ENCODE results near the gene SAMHD1.

Gene SAMHD1

DNA sequence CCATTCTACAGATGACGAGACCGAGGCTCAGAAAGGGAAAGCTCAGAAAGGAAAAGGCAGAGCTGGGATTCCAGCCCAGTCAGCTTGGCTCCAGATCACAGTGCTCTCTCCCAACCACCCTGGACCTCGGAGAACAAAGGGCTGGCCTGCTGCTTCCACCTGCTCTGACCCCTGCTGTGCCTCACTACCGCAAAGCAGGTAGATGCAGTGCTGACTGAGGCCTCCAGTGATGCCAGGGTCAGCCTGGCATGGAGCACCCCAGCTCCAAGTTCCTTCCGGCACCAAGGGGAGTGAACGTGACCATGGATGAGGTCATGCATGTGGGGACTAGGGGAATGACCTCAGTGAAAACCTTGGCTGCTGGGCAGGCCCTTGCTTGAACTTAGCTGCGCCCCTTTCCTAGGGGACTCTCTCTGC, 96.3 kb downstream of the SAMHD1 start:
- TF ChIP-seq, protein P1, sequence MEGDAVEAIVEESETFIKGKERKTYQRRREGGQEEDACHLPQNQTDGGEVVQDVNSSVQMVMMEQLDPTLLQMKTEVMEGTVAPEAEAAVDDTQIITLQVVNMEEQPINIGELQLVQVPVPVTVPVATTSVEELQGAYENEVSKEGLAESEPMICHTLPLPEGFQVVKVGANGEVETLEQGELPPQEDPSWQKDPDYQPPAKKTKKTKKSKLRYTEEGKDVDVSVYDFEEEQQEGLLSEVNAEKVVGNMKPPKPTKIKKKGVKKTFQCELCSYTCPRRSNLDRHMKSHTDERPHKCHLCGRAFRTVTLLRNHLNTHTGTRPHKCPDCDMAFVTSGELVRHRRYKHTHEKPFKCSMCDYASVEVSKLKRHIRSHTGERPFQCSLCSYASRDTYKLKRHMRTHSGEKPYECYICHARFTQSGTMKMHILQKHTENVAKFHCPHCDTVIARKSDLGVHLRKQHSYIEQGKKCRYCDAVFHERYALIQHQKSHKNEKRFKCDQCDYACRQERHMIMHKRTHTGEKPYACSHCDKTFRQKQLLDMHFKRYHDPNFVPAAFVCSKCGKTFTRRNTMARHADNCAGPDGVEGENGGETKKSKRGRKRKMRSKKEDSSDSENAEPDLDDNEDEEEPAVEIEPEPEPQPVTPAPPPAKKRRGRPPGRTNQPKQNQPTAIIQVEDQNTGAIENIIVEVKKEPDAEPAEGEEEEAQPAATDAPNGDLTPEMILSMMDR (IDR thresholded peaks at IDR 0.05; ENCODE audit: insufficient read depth, low read length, poor library complexity, severe bottlenecking), result no peak
- H3K27me3 ChIP-seq (replicated peaks; ENCODE audit: control insufficient read depth, insufficient read depth, low read length), result no peaks in the 10 kb centered on the region
- no peak overlapping the region for H3K4me3 ChIP-seq (replicated peaks; ENCODE audit: low read depth, low read length)
- H3K36me3 ChIP-seq (ENCODE audit: control insufficient read depth, insufficient read depth, low read length), result no peaks in the 10 kb centered on the region; the same call in 1 of the 2 replicates
- DNase-seq (ENCODE audit: extremely low read depth, insufficient read length), result no peak

DNA sequence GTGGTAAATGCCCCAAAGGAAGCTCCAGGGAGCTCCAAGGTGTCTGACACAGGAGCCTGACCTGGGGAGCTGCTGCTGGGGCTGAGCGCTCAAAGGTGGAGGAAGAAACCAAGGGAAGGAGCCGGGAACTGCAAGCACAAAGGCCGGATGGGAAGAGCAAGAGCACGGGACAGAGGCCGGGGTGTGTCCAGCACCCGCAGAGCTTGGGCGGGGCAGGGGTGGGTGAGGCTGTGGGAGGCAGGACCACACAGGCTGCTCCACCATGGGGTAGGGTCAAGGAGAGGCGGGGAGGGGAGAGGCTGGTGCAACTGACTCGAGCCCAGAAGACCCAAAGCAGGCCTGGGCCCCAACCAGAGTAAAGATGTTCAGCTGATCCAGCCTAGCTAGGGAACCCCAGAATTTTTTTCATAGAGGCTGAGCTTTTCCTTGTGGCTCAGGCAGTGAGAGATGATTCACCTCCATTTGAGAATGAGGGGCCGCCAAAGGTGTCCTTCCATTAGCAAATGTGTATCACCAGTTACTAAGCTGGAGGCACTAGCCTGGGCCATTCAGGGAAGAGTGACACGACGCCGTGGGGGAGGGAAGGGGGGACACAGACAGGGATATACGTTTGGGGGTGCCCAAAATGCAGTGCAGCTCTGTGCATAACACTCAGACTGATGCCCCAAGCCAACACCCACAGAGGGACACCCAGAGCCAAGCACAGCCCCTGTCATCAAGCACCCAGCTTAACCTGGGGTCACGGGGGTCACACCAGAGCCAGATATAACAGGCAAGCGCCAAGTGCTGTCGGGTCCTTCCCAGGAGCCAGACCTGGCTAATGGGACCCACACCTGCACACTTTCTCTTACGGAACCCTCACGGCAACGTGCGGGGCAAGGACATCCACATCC, 96.9 kb downstream of the SAMHD1 start:
- H3K36me3 ChIP-seq (ENCODE audit: control insufficient read depth, insufficient read depth, low read length), result no peaks in the 10 kb centered on the region; the same call in 1 of the 2 replicates
- no peak for DNase-seq (ENCODE audit: extremely low read depth, insufficient read length)
- no peak overlapping the region for H3K4me3 ChIP-seq (replicated peaks; ENCODE audit: low read depth, low read length)
- TF ChIP-seq, protein P1 (IDR thresholded peaks at IDR 0.05; ENCODE audit: insufficient read depth, low read length, poor library complexity, severe bottlenecking), result no peak
- no peaks in the 10 kb centered on the region for H3K27me3 ChIP-seq (replicated peaks; ENCODE audit: control insufficient read depth, insufficient read depth, low read length)

GRCh38 chr20:36852187-36852586, 99.3 kb downstream of the SAMHD1 start:
- no peaks in the 10 kb centered on the region for H3K27me3 ChIP-seq (replicated peaks; ENCODE audit: control insufficient read depth, insufficient read depth, low read length)
- DNase-seq (ENCODE audit: extremely low read depth, insufficient read length), result peak; percentile 61
- TF ChIP-seq, protein P1 (IDR thresholded peaks at IDR 0.05; ENCODE audit: insufficient read depth, low read length, poor library complexity, severe bottlenecking), result no peak
- no peaks in the 10 kb centered on the region for H3K36me3 ChIP-seq (ENCODE audit: control insufficient read depth, insufficient read depth, low read length)
- peak overlapping the region; percentile 57 for H3K4me3 ChIP-seq (replicated peaks; ENCODE audit: low read depth, low read length)

DNA sequence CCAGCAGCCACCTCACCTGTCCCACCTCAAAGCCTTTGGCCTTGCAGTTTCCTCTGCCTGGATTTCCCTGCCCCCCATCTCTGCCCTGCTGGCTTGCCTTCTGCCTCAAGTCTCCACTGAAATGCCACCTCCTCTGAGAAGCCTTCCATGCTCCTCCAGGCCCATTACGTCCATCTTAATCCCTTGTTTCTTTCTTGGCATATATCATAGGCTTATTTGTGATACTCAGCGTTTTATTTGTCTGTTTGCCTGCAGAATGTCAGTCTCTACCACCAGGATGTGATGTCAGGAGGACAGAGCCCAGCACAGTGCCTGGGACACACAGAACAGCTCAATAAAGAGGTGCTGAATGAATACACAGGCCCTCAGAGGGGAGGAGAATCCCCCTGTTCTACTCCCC, 100.0 kb downstream of the SAMHD1 start:
- H3K27me3 ChIP-seq (replicated peaks; ENCODE audit: control insufficient read depth, insufficient read depth, low read length), result no peaks in the 10 kb centered on the region
- TF ChIP-seq, protein P1 (IDR thresholded peaks at IDR 0.05; ENCODE audit: insufficient read depth, low read length, poor library complexity, severe bottlenecking), result no peak
- peak overlapping the region; percentile 57 for H3K4me3 ChIP-seq (replicated peaks; ENCODE audit: low read depth, low read length)
- H3K36me3 ChIP-seq (ENCODE audit: control insufficient read depth, insufficient read depth, low read length), result no peaks in the 10 kb centered on the region
- no peak for DNase-seq (ENCODE audit: extremely low read depth, insufficient read length)

- TF ChIP-seq, protein P1 (IDR thresholded peaks at IDR 0.05; ENCODE audit: insufficient read depth, low read length, poor library complexity, severe bottlenecking), result no peak
- Histone ChIP-seq H3K27me3 (replicated peaks; ENCODE audit: control insufficient read depth, insufficient read depth, low read length) (no peaks in the 10 kb centered on the region), H3K36me3 (ENCODE audit: control insufficient read depth, insufficient read depth, low read length) (no peaks in the 10 kb centered on the region), H3K4me3 (replicated peaks; ENCODE audit: low read depth, low read length) (no peak overlapping the region)
- no peak for DNase-seq (ENCODE audit: extremely low read depth, insufficient read length)
These were observed 100.7 kb downstream of the SAMHD1 start for GRCh38 chr20:36850759-36851158.

Data from GM06990 (cell line).